Hepatocyte (in vitro differentiated cells): ENCODE measurements around the gene POC1B.

Source experiments
- CTCF ChIP-seq: fragments of 200-600 bp; sonication (generic); IDR thresholded peaks from 2 replicates; pipeline ENCODE4 v1.5.1; 2016; ENCODE audit warnings: antibody characterized with exemption, mild to moderate bottlenecking; ENCODE audit not compliant: poor library complexity
- EZH2 ChIP-seq: fragments of 200-600 bp; sonication (generic); IDR thresholded peaks from 2 replicates; pipeline ENCODE4 v1.6.1; 2016; ENCODE audit warnings: antibody characterized with exemption, mild to moderate bottlenecking, borderline replicate concordance

GRCh38 chr12:89461649-89462612 lies 63.9 kb downstream of the POC1B start:
- TF ChIP-seq CTCF (peak; percentile 66), EZH2 (no peak)
